Peyer's patch (tissue), 4 donors: ENCODE data around the gene PKD2L1.

Source experiments
- POLR2A ChIP-seq, 2 donors: fragments of 450-650 bp; IDR thresholded peaks; one replicate each; pipeline ENCODE4 v1.5.1; 2017; ENCODE audit warnings: antibody characterized with exemption in 2 of 2, mild to moderate bottlenecking in 2 of 2, moderate library complexity in 2 of 2
- TF ChIP-seq, protein P1 (sequence below), 6 experiments: fragments of 450-650 bp in 4 of 6; fragments of 200-600 bp in 2 of 6; sonication (generic) in 1 of 6; IDR thresholded peaks; one replicate each; pipeline ENCODE4 v1.5.1; 2017 to 2019; ENCODE audit warnings: antibody characterized with exemption in 6 of 6, mild to moderate bottlenecking in 3 of 6, moderate library complexity in 1 of 6

DNA sequence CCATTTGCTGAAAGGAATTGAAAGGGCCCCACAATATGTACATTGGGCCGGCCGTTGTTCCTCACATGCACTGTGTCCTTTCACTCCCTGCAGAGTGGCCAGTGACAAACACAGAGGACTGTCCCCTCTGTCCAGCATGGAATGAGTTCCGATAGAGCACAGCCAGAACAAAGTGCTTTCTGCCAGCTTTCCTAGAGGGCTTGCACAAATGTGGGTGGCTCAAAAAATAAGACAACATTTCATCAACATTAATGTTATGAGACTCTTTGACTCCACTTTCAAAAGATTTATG, 2.4 kb downstream of the PKD2L1 start:
- TF ChIP-seq, protein P1, sequence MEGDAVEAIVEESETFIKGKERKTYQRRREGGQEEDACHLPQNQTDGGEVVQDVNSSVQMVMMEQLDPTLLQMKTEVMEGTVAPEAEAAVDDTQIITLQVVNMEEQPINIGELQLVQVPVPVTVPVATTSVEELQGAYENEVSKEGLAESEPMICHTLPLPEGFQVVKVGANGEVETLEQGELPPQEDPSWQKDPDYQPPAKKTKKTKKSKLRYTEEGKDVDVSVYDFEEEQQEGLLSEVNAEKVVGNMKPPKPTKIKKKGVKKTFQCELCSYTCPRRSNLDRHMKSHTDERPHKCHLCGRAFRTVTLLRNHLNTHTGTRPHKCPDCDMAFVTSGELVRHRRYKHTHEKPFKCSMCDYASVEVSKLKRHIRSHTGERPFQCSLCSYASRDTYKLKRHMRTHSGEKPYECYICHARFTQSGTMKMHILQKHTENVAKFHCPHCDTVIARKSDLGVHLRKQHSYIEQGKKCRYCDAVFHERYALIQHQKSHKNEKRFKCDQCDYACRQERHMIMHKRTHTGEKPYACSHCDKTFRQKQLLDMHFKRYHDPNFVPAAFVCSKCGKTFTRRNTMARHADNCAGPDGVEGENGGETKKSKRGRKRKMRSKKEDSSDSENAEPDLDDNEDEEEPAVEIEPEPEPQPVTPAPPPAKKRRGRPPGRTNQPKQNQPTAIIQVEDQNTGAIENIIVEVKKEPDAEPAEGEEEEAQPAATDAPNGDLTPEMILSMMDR (IDR thresholded peaks at IDR 0.05), result no peak
- TF ChIP-seq POLR2A (IDR thresholded peaks at IDR 0.05), result no peak
